ENCODE measurements around the gene SEMA3G. TPM values are rescaled to one million over a fixed set of nuclear protein-coding genes. Genes with fewer than 3 reads are reported as not detected.

SEMA3G gene
- polyA plus RNA-seq, 1 donor from 2014 or later: not detected

- H2AFZ ChIP-seq (ENCODE audit: low read depth, low read length): no peak overlapping the region
- TF ChIP-seq POLR2AphosphoS5 (IDR thresholded peaks at IDR 0.05) (no peak), EZH2 (IDR thresholded peaks at IDR 0.05; ENCODE audit: borderline replicate concordance, insufficient read depth, low read length, poor library complexity, severe bottlenecking) (no peak), MXI1 (conservative IDR thresholded peaks at IDR 0.05; ENCODE audit: poor library complexity, severe bottlenecking) (no peak), CTCF (IDR thresholded peaks at IDR 0.05; ENCODE audit: poor library complexity, severe bottlenecking) (no peak), EP300 (conservative IDR thresholded peaks at IDR 0.05; ENCODE audit: poor library complexity, severe bottlenecking) (no peak), RAD21 (conservative IDR thresholded peaks at IDR 0.05) (no peak), SMC3 (conservative IDR thresholded peaks at IDR 0.05; ENCODE audit: poor library complexity) (no peak), TAF1 (IDR thresholded peaks at IDR 0.05; ENCODE audit: low read depth) (no peak)
- H3K4me2 ChIP-seq (ENCODE audit: low read length): no peak overlapping the region
- H4K20me1 ChIP-seq (ENCODE audit: insufficient read depth): no peaks in the 10 kb centered on the region
- peaks cover 20% of the 10 kb centered on the region for H3K79me2 ChIP-seq (replicated peaks; ENCODE audit: insufficient read depth, low read length)
- no peaks in the 10 kb centered on the region for H3K9me3 ChIP-seq (ENCODE audit: low read length)
- H3K27me3 ChIP-seq (ENCODE audit: insufficient read depth, low read depth, low read length): no peaks in the 10 kb centered on the region
- no peak overlapping the region for H3K27ac ChIP-seq (ENCODE audit: low read length)
- peaks cover 7% of the 10 kb centered on the region for H3K36me3 ChIP-seq (ENCODE audit: insufficient read depth, low read length)
- no peak overlapping the region for H3K9ac ChIP-seq (ENCODE audit: low read length)
- no peaks in the 10 kb centered on the region for H3F3A ChIP-seq (ENCODE audit: insufficient read depth, low read length, poor library complexity, severe bottlenecking)
- H3K9me2 ChIP-seq (ENCODE audit: insufficient read depth, low read length): no peaks in the 10 kb centered on the region
- no peak overlapping the region for H3K4me3 ChIP-seq (ENCODE audit: low read length)
Observed at GRCh38 chr3:52406231-52406661, 38.7 kb downstream of the SEMA3G start.

DNA sequence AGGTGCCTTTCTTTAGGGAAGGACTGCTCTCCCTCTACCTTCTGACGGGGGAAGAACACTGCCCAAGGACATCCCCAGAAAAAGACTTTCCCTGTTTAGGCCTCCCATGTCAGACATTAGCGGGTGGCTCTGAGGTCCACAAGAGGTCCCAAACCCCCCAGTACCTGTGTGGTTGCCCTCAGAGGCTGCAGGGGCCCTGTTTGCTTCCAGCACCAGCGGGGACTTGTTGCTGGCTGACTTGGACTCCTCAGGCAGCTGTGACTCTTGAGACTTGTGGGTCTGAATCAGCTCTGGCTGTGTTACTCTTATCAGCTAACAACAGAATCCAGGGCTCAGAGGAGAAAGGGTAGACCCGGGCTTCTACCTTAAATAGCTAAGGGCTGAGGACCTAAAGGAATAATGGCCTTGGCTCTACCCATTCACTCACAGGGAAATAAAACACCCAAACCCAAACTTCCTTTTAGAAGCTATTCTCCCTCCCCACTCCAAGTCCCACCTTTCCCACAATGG, 39.2 kb downstream of the SEMA3G start:
- no peak overlapping the region for H2AFZ ChIP-seq (ENCODE audit: low read depth, low read length)
- no peak overlapping the region for H3K4me3 ChIP-seq (ENCODE audit: low read length)
- no peak overlapping the region for H3K27ac ChIP-seq (ENCODE audit: low read length)
- no peak overlapping the region for H3K4me2 ChIP-seq (ENCODE audit: low read length)
- H4K20me1 ChIP-seq (ENCODE audit: insufficient read depth): no peaks in the 10 kb centered on the region
- no peak overlapping the region for H3K9ac ChIP-seq (ENCODE audit: low read length)
- H3K27me3 ChIP-seq (ENCODE audit: insufficient read depth, low read depth, low read length): no peaks in the 10 kb centered on the region
- H3K36me3 ChIP-seq (ENCODE audit: insufficient read depth, low read length): peaks cover 7% of the 10 kb centered on the region
- no peaks in the 10 kb centered on the region for H3F3A ChIP-seq (ENCODE audit: insufficient read depth, low read length, poor library complexity, severe bottlenecking)
- H3K79me2 ChIP-seq (replicated peaks; ENCODE audit: insufficient read depth, low read length): peaks cover 20% of the 10 kb centered on the region
- TF ChIP-seq SMC3 (conservative IDR thresholded peaks at IDR 0.05; ENCODE audit: poor library complexity): no peak
- no peak for TF ChIP-seq MXI1 (conservative IDR thresholded peaks at IDR 0.05; ENCODE audit: poor library complexity, severe bottlenecking)
- TF ChIP-seq RAD21 (conservative IDR thresholded peaks at IDR 0.05): no peak
- TF ChIP-seq EZH2 (IDR thresholded peaks at IDR 0.05; ENCODE audit: borderline replicate concordance, insufficient read depth, low read length, poor library complexity, severe bottlenecking): no peak
- TF ChIP-seq EP300 (conservative IDR thresholded peaks at IDR 0.05; ENCODE audit: poor library complexity, severe bottlenecking): no peak
- TF ChIP-seq POLR2AphosphoS5 (IDR thresholded peaks at IDR 0.05): no peak
- no peak for TF ChIP-seq CTCF (IDR thresholded peaks at IDR 0.05; ENCODE audit: poor library complexity, severe bottlenecking)
- no peak for TF ChIP-seq TAF1 (IDR thresholded peaks at IDR 0.05; ENCODE audit: low read depth)
- TF ChIP-seq REST (IDR thresholded peaks at IDR 0.05; ENCODE audit: borderline replicate concordance): no peak
- H3K9me2 ChIP-seq (ENCODE audit: insufficient read depth, low read length): no peaks in the 10 kb centered on the region
- no peaks in the 10 kb centered on the region for H3K9me3 ChIP-seq (ENCODE audit: low read length)

All from neural cell (in vitro differentiated cells).